H9 (cell line): ENCODE results near the gene IFNA2. TPM values are rescaled to one million over a fixed set of nuclear protein-coding genes. Genes with fewer than 3 reads are reported as not detected.

ENCODE experiments used
- DNase-seq: peaks from one replicate; pipeline ENCODE4 v3.0.0-alpha.2; 2017
- H2AFZ ChIP-seq: one replicate; pipeline ENCODE4 v1.6.1; 2013; ENCODE audit warnings: mild to moderate bottlenecking, low read length, control low read depth, moderate library complexity
- H2AK5ac ChIP-seq: 2 replicates; pipeline ENCODE4 v1.6.1; 2013; ENCODE audit warnings: low read length, control low read depth, mixed read lengths; ENCODE audit not compliant: insufficient read length
- H2BK120ac ChIP-seq: one replicate; pipeline ENCODE4 v1.6.1; 2013; ENCODE audit warnings: low read depth, mild to moderate bottlenecking, low read length, control low read depth, inconsistent platforms; ENCODE audit not compliant: poor library complexity, severe bottlenecking
- H2BK12ac ChIP-seq: 2 replicates; pipeline ENCODE4 v1.6.1; 2013; ENCODE audit warnings: low read length, control low read depth, mixed read lengths, low read depth; ENCODE audit not compliant: insufficient read length
- H2BK15ac ChIP-seq: 2 replicates; pipeline ENCODE4 v1.6.1; 2013; ENCODE audit warnings: low read depth, low read length, control low read depth
- H2BK20ac ChIP-seq: one replicate; pipeline ENCODE4 v1.6.1; 2013; ENCODE audit warnings: low read depth, mild to moderate bottlenecking, low read length, control low read depth, inconsistent platforms; ENCODE audit not compliant: poor library complexity, severe bottlenecking
- H2BK5ac ChIP-seq: 2 replicates; pipeline ENCODE4 v1.6.1; 2013; ENCODE audit warnings: low read length, control low read depth, mixed read lengths; ENCODE audit not compliant: insufficient read length
- H3K14ac ChIP-seq: 2 replicates; pipeline ENCODE4 v1.6.1; 2013; ENCODE audit warnings: low read length, control low read depth; ENCODE audit not compliant: insufficient read depth
- H3K18ac ChIP-seq: 2 replicates; pipeline ENCODE4 v1.6.1; 2013; ENCODE audit warnings: low read depth, mild to moderate bottlenecking, mixed read lengths, low read length, control low read depth; ENCODE audit not compliant: insufficient read length
- H3K23ac ChIP-seq: 2 replicates; pipeline ENCODE4 v1.6.1; 2013; ENCODE audit warnings: low read length, control low read depth, mixed read lengths, low read depth; ENCODE audit not compliant: insufficient read length
- H3K23me2 ChIP-seq: 2 replicates; pipeline ENCODE4 v1.6.1; 2013; ENCODE audit warnings: low read depth, mild to moderate bottlenecking, mixed read lengths, low read length, control low read depth; ENCODE audit not compliant: insufficient read length, poor library complexity, severe bottlenecking
- H3K27ac ChIP-seq: 2 replicates; pipeline ENCODE4 v1.5.1; 2013; ENCODE audit warnings: low read length, control low read depth, mixed read lengths, low read depth; ENCODE audit not compliant: insufficient read length
- H3K27me3 ChIP-seq: 2 replicates; pipeline ENCODE4 v1.6.1; 2013; ENCODE audit warnings: low read length, control low read depth, inconsistent platforms; ENCODE audit not compliant: insufficient read depth
- H3K4ac ChIP-seq: 2 replicates; pipeline ENCODE4 v1.6.1; 2013; ENCODE audit warnings: low read depth, mild to moderate bottlenecking, control low read depth, inconsistent platforms, low read length, moderate library complexity
- H3K4me1 ChIP-seq: 2 replicates; pipeline ENCODE4 v1.6.1; 2013; ENCODE audit warnings: low read length, control low read depth, inconsistent platforms; ENCODE audit not compliant: insufficient read depth
- H3K4me2 ChIP-seq: 2 replicates; pipeline ENCODE4 v1.6.1; 2013; ENCODE audit warnings: low read length, control low read depth, mixed read lengths; ENCODE audit not compliant: insufficient read length, insufficient read depth
- H3K56ac ChIP-seq: 2 replicates; pipeline ENCODE4 v1.6.1; 2013; ENCODE audit warnings: low read depth, mild to moderate bottlenecking, mixed read lengths, low read length, control low read depth; ENCODE audit not compliant: insufficient read length
- H3K79me1 ChIP-seq: 2 replicates; pipeline ENCODE4 v1.6.1; 2013; ENCODE audit warnings: low read depth, mild to moderate bottlenecking, moderate library complexity, low read length, control low read depth, inconsistent platforms; ENCODE audit not compliant: insufficient read depth, poor library complexity, severe bottlenecking
- H3K79me2 ChIP-seq: 2 replicates; pipeline ENCODE4 v1.6.1; 2013; ENCODE audit warnings: low read length, control low read depth, inconsistent platforms; ENCODE audit not compliant: insufficient read depth
- H3K9ac ChIP-seq: 2 replicates; pipeline ENCODE4 v1.6.1; 2013; ENCODE audit warnings: low read length, control low read depth, mixed read lengths; ENCODE audit not compliant: insufficient read length; ENCODE audit errors: extremely low read depth
- H3K9me3 ChIP-seq: one replicate; pipeline ENCODE4 v1.6.1; 2013; ENCODE audit warnings: low read depth, low read length, inconsistent platforms; ENCODE audit not compliant: control insufficient read depth
- H3T11ph ChIP-seq: one replicate; pipeline ENCODE4 v1.6.1; 2013; ENCODE audit warnings: mild to moderate bottlenecking, low read length, control low read depth, inconsistent platforms
- H4K20me1 ChIP-seq: one replicate; pipeline ENCODE4 v1.6.1; 2013; ENCODE audit not compliant: control insufficient read depth, insufficient read length, insufficient read depth
- H4K5ac ChIP-seq: 2 replicates; pipeline ENCODE4 v1.6.1; 2013; ENCODE audit warnings: low read depth, mild to moderate bottlenecking, mixed read lengths, low read length, control low read depth; ENCODE audit not compliant: insufficient read length
- H4K8ac ChIP-seq: replicated peaks from 2 replicates; pipeline ENCODE4 v1.6.1; 2013; ENCODE audit warnings: low read length, control low read depth, mixed read lengths, low read depth; ENCODE audit not compliant: insufficient read length
- H4K91ac ChIP-seq: 2 replicates; pipeline ENCODE4 v1.6.1; 2013; ENCODE audit warnings: low read depth, mild to moderate bottlenecking, moderate library complexity, mixed read lengths, low read length, control low read depth; ENCODE audit not compliant: insufficient read length
- H3K27ac Mint-ChIP-seq, 3 experiments: 2 replicates in 2 of 3; 3 replicates in 1 of 3; pipeline ENCODE4 v1.8.0; 2020 to 2021; ENCODE audit warnings: mixed read lengths in 3 of 3, mild to moderate bottlenecking in 1 of 3, moderate library complexity in 1 of 3
- H3K27me3 Mint-ChIP-seq: 2 replicates; pipeline ENCODE4 v1.8.0; 2021; ENCODE audit warnings: low read depth, mild to moderate bottlenecking, moderate library complexity, mixed read lengths
- H3K36me3 Mint-ChIP-seq, 3 experiments: 2 replicates in 2 of 3; 3 replicates in 1 of 3; pipeline ENCODE4 v1.8.0; 2020 to 2021; ENCODE audit warnings: low read depth in 3 of 3, mixed read lengths in 3 of 3; ENCODE audit not compliant: insufficient read depth in 1 of 3
- H3K4me1 Mint-ChIP-seq, 2 experiments: 2 replicates each; pipeline ENCODE4 v1.8.0; 2020; ENCODE audit warnings: mixed read lengths in 2 of 2
- H3K4me3 Mint-ChIP-seq, 2 experiments: 2 replicates in 1 of 2; 3 replicates in 1 of 2; pipeline ENCODE4 v1.8.0; 2020 to 2021; ENCODE audit warnings: mild to moderate bottlenecking in 2 of 2, mixed read lengths in 2 of 2, moderate library complexity in 1 of 2
- H3K9me3 Mint-ChIP-seq, 2 experiments: 2 replicates in 1 of 2; 3 replicates in 1 of 2; pipeline ENCODE4 v1.8.0; 2020; ENCODE audit warnings: mild to moderate bottlenecking in 2 of 2, mixed read lengths in 2 of 2, moderate library complexity in 1 of 2
- WGBS: extraction: QIAGEN DNeasy Blood & Tissue Kit; methylation state at CpG from one replicate; pipeline ENCODE4 v1.1.7; 2013; ENCODE audit warnings: missing lambda C conversion rate, low lambda C conversion rate, mixed read lengths; ENCODE audit not compliant: insufficient read length; ENCODE audit errors: extremely low coverage; 5-methylcytosine and 5-hydroxymethylcytosine counted together
- total RNA-seq: library from RNA; stranded (reverse); gene quantifications from 2 replicates; pipeline ENCODE4 v1.2.1, GENCODE V29; 2021
- TF ChIP-seq, protein P1 (sequence below): fragments of 200-600 bp; sonication (generic); conservative IDR thresholded peaks from 3 replicates; pipeline ENCODE4 v1.8.0; 2021; ENCODE audit warnings: antibody characterized with exemption, mild to moderate bottlenecking

The IFNA2 gene
- total RNA-seq, 1 experiment from 2014 or later, result not detected

DNA sequence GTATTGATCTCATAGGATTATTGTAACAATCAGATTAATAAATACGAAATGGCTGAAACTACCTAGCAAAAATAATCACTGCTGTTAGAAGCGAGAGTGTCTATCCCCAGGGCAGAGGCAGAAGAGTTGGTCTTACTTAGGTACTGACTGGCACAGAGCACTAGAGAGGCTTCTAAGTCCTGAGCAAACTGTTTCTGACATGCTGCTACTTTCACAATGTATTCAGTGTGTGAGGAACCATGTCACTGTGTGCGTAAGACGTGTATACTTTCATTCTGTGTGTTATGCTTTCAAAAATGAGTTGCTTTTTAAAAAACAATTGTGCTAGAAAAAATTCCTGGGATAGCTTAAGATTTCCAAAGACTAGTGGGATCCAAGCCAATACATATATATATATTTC, 44.5 kb downstream of the IFNA2 start:
- H2BK15ac ChIP-seq, result no peak overlapping the region
- no peak overlapping the region for H3K4me2 ChIP-seq
- H4K8ac ChIP-seq, result no peak overlapping the region
- H2AK5ac ChIP-seq, result no peak overlapping the region
- no peak overlapping the region for H2BK5ac ChIP-seq
- H3K27me3 ChIP-seq, result no peaks in the 10 kb centered on the region
- no peak overlapping the region for H3K27ac Mint-ChIP-seq
- no peak overlapping the region for H3T11ph ChIP-seq
- H3K4me1 Mint-ChIP-seq, result peaks cover 0 to 8% of the 10 kb centered on the region in 2 experiments; a peak in 3 of 4 replicates
- no peak overlapping the region for H3K4ac ChIP-seq
- no peak overlapping the region for H3K27ac ChIP-seq
- H3K79me2 ChIP-seq, result no peaks in the 10 kb centered on the region
- H3K9me3 ChIP-seq, result no peaks in the 10 kb centered on the region
- no peaks in the 10 kb centered on the region for H4K20me1 ChIP-seq
- no peak overlapping the region for H3K9ac ChIP-seq
- H2BK12ac ChIP-seq, result no peak overlapping the region
- no peak overlapping the region for H2BK120ac ChIP-seq
- TF ChIP-seq, protein P1, sequence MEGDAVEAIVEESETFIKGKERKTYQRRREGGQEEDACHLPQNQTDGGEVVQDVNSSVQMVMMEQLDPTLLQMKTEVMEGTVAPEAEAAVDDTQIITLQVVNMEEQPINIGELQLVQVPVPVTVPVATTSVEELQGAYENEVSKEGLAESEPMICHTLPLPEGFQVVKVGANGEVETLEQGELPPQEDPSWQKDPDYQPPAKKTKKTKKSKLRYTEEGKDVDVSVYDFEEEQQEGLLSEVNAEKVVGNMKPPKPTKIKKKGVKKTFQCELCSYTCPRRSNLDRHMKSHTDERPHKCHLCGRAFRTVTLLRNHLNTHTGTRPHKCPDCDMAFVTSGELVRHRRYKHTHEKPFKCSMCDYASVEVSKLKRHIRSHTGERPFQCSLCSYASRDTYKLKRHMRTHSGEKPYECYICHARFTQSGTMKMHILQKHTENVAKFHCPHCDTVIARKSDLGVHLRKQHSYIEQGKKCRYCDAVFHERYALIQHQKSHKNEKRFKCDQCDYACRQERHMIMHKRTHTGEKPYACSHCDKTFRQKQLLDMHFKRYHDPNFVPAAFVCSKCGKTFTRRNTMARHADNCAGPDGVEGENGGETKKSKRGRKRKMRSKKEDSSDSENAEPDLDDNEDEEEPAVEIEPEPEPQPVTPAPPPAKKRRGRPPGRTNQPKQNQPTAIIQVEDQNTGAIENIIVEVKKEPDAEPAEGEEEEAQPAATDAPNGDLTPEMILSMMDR, result no peak
- no peak overlapping the region for H2AFZ ChIP-seq
- no peak for DNase-seq
- no peaks in the 10 kb centered on the region for H3K23me2 ChIP-seq
- H3K36me3 Mint-ChIP-seq, result no peaks in the 10 kb centered on the region; a peak in 1 of 7 replicates
- H4K91ac ChIP-seq, result no peak overlapping the region
- H3K14ac ChIP-seq, result no peak overlapping the region
- no peak overlapping the region for H3K4me3 Mint-ChIP-seq
- no peaks in the 10 kb centered on the region for H3K4me1 ChIP-seq
- peaks cover 14% of the 10 kb centered on the region for H3K27me3 Mint-ChIP-seq
- no CpG with 5 or more reads among the region's 4 CpGs for WGBS
- H2BK20ac ChIP-seq, result no peak overlapping the region
- no peak overlapping the region for H3K56ac ChIP-seq
- H3K23ac ChIP-seq, result no peak overlapping the region
- H3K9me3 Mint-ChIP-seq, result peaks cover 0 to 6% of the 10 kb centered on the region in 2 experiments; a peak in 2 of 5 replicates
- H3K18ac ChIP-seq, result no peak overlapping the region
- no peak overlapping the region for H4K5ac ChIP-seq
- no peaks in the 10 kb centered on the region for H3K79me1 ChIP-seq
